Astrocyte of the spinal cord (primary cell): ENCODE results near the gene THYN1.

Experiments
- DNase-seq: peaks from one replicate; pipeline ENCODE4 v3.0.0; 2011; ENCODE audit warnings: low read depth, low spot score
- H3K4me3 ChIP-seq: 2 replicates; pipeline ENCODE4 v1.5.1; 2011; ENCODE audit warnings: low read depth, mild to moderate bottlenecking, low read length, moderate library complexity
- in situ Hi-C: cut with HindIII; loops from 2 replicates; pipeline ENCODE4 v1.10.0; 2017; ENCODE audit warnings: low sequenced_read_pairs
- TF ChIP-seq, protein P1 (sequence below): IDR thresholded peaks from 2 replicates; pipeline ENCODE4 v1.5.1; 2012; ENCODE audit warnings: low read depth, mild to moderate bottlenecking, low read length, inconsistent platforms

The THYN1 gene

DNA sequence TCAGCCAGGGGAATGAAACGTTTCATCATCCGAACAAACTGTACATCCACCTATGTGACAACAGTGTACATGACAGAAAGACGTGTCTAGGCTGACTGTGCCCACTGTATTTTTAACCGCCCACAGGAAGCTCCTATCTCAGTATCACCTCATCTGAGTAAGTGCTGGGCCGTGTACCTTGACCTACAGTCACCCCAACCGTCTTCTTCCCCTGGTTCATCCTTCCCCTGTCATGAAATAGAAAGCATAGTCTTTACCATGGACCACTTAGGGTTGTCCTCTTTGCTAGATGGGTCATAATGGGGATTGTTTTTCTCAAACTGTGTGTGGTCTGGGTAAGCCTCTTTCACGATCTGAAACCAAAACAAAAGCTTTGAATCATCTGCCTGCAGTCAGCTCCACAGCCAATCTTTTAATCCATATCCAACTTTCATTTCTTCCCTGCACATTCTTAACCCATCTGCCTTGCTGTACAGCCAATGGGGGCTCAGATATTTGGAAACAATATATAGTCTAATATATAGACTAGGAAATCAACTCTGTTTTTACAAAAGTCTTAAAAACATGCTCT, 4.2 kb downstream of the THYN1 start:
- in situ Hi-C loops = no loop called here
- no peak for DNase-seq

DNA sequence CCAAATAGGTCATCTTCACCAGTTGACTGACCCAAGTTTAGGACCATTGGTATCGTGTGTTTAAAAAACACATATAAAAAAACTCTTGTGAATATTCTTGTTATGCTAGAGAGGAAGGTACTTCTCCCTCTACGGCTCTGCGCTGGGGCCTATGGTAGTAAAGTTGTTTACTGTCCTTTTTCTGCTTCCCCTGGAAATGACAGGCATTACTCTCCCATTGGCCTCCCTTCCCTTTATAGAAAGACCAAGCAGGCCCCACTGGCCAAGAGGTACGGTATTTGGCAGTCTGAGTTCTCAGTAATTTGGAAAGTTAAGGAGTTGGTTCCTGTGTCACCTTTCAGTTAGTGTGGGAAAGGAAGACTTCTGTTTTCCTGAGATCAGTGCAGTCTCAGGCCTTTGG, 6.5 kb downstream of the THYN1 start:
- H3K4me3 ChIP-seq = no peak overlapping the region

More for the DNA sequence above, 4.2 kb downstream of the THYN1 start:
- TF ChIP-seq, protein P1, sequence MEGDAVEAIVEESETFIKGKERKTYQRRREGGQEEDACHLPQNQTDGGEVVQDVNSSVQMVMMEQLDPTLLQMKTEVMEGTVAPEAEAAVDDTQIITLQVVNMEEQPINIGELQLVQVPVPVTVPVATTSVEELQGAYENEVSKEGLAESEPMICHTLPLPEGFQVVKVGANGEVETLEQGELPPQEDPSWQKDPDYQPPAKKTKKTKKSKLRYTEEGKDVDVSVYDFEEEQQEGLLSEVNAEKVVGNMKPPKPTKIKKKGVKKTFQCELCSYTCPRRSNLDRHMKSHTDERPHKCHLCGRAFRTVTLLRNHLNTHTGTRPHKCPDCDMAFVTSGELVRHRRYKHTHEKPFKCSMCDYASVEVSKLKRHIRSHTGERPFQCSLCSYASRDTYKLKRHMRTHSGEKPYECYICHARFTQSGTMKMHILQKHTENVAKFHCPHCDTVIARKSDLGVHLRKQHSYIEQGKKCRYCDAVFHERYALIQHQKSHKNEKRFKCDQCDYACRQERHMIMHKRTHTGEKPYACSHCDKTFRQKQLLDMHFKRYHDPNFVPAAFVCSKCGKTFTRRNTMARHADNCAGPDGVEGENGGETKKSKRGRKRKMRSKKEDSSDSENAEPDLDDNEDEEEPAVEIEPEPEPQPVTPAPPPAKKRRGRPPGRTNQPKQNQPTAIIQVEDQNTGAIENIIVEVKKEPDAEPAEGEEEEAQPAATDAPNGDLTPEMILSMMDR = no peak
- no peak overlapping the region for H3K4me3 ChIP-seq

DNA sequence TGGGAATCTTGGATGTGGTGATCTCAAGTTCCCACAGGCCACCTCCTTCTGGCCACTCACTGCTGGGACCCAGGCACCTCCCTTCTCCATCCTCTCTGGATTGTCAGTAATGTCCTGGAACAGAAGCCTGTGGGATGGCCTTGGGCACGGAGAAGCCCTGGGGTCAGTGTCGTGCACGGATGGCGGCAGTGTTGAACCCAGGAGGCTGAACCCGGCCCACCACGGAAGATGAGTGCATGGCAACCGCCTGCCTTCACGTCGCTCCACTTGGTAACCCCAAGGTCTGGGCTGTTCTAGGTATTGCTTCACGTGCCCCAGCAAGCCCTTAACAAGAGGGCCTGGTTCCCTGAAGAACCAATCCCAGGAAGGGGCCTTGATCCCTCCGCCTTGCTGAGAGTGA, 7.1 kb downstream of the THYN1 start:
- no peak for DNase-seq
- H3K4me3 ChIP-seq = no peak overlapping the region
- in situ Hi-C loops = no loop called here
- TF ChIP-seq, protein P1 = no peak

More for the DNA sequence above, 6.5 kb downstream of the THYN1 start:
- TF ChIP-seq, protein P1 = no peak
- in situ Hi-C loops = no loop called here
- DNase-seq = no peak

DNA sequence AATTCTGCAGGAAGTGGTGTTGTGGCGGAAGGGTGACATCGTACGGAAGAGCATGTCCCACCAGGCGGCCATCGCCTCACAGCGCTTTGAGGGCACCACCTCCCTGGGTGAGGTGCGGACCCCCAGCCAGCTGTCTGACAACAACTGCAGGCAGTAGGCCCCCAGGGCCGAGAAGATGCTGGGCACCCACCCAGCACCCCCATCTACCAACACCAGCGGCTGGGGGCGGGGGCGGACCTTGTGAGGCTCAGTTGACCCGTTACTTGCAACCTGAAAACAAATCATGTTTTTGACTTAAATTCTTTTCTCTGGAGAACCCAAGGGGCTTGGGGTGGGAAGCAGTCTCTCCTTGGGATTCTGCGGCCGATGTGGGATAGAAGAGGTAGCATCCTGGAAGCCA, 7.7 kb downstream of the THYN1 start:
- no peak for DNase-seq
- no peak overlapping the region for H3K4me3 ChIP-seq
- in situ Hi-C loops = no loop called here
- TF ChIP-seq, protein P1 = no peak

DNA sequence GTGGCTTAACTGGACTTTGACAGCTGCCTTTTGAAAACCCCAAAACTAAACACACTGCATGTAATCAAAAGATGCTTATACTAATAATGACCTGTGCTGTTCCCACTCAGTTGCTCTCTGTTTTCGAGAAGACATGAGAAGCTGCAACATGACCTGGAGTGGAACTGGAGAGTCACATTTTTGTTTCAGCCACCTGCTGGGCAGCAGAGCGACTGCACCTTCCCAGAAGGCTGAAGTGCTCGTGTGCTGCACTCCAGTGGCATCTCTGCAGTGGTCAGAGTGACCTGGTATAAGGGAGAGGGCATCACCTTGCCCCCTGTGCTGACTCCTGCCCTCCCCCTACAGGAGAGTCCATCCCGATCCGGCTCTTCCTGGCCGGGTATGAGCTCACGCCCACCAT, 8.6 kb downstream of the THYN1 start:
- in situ Hi-C loops = no loop called here
- no peak overlapping the region for H3K4me3 ChIP-seq
- TF ChIP-seq, protein P1 = peak; percentile 46
- DNase-seq = no peak

DNA sequence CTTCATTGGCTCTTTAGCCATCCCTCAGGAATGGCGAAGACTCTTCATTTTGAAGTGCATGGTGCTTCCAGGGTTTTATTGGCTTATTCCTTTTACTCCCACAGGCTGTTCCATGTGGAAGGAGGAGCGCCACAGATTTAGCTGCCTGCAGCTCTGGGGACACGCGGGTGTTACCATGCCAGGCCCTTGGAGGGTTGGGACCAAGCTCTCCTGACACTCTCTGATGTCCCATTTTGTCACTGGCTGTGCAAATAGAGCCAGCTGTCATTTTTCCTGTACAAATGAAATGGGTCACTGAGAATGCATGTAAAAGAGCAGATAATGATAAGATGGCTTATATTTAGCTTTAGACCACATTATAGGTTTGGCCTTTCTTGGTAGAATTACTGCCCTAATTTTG, 9.2 kb downstream of the THYN1 start:
- in situ Hi-C loops = no loop called here

More for the DNA sequence above, 9.2 kb downstream of the THYN1 start:
- no peak overlapping the region for H3K4me3 ChIP-seq
- DNase-seq = no peak
- TF ChIP-seq, protein P1 = no peak
